Choroid plexus epithelial cell (primary cell): ENCODE results near the gene HEBP1.
"Not testable (repeated sequence)": the region's sequence is repeated elsewhere in the genome, so short reads cannot be mapped to it uniquely, and the experiment has no call there.

Source experiments
- DNase-seq: peaks from one replicate; pipeline ENCODE4 v3.0.0-alpha.2; 2010; ENCODE audit warnings: low read depth
- H3K4me3 ChIP-seq: 2 replicates; pipeline ENCODE4 v1.5.1; 2011; ENCODE audit warnings: low read depth, mild to moderate bottlenecking, control low read depth, low read length, moderate library complexity
- TF ChIP-seq, protein P1 (sequence below): conservative IDR thresholded peaks from 2 replicates; pipeline ENCODE4 v1.5.1; 2011; ENCODE audit warnings: low read depth, mild to moderate bottlenecking, control low read depth, inconsistent platforms, low read length, moderate library complexity

The HEBP1 gene

DNA sequence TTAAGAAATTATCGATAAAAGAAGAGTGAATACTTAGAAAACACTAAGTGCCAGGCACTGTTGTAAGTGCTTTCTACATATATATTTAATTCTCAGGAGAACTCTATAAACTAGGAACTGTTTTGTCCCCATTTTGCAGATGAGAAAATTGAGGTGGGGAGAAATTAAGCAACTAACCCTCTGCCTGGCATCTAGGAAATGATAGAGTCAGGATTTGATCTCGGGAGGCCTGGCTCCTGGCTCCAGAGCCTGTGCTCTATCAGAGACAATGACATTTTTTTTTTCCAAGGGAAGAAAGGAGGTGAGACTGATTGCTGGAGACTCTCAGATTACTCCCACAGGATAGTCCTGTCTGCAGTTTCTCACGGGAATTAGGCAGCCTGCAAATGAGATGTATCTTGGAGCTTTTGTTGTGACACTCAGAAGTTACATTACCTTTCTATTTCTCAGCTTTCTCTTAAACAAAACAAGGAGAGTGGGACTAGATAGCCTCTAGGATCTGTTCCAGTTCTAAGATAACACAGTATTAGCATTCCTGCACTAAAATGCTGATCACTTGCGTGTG lies 42.7 kb upstream of the HEBP1 start:
- DNase-seq: no peak

DNA sequence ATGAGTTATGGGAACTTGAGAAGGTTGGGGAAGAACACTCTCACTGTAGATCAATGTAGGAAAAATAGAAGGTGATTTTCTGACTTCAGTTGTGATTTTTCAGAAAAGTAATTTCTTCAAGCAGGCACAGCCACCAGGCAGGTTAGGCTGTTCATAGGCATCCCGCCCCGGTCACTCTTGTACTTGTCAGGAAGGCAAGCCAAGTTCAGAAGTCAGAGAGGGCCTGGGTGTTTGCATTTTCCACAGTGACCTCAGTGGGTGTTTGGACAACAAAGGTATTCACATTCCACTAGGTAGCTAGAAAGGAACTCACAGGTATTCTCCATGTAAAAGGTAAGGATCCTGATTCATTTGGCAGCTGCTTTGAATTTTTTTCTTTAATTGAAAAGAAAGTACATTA lies 41.2 kb upstream of the HEBP1 start:
- DNase-seq: no peak
- TF ChIP-seq, protein P1, sequence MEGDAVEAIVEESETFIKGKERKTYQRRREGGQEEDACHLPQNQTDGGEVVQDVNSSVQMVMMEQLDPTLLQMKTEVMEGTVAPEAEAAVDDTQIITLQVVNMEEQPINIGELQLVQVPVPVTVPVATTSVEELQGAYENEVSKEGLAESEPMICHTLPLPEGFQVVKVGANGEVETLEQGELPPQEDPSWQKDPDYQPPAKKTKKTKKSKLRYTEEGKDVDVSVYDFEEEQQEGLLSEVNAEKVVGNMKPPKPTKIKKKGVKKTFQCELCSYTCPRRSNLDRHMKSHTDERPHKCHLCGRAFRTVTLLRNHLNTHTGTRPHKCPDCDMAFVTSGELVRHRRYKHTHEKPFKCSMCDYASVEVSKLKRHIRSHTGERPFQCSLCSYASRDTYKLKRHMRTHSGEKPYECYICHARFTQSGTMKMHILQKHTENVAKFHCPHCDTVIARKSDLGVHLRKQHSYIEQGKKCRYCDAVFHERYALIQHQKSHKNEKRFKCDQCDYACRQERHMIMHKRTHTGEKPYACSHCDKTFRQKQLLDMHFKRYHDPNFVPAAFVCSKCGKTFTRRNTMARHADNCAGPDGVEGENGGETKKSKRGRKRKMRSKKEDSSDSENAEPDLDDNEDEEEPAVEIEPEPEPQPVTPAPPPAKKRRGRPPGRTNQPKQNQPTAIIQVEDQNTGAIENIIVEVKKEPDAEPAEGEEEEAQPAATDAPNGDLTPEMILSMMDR: no peak
- H3K4me3 ChIP-seq: no peak overlapping the region

More for the DNA sequence above, 42.7 kb upstream of the HEBP1 start:
- no peak overlapping the region for H3K4me3 ChIP-seq
- TF ChIP-seq, protein P1: no peak

DNA sequence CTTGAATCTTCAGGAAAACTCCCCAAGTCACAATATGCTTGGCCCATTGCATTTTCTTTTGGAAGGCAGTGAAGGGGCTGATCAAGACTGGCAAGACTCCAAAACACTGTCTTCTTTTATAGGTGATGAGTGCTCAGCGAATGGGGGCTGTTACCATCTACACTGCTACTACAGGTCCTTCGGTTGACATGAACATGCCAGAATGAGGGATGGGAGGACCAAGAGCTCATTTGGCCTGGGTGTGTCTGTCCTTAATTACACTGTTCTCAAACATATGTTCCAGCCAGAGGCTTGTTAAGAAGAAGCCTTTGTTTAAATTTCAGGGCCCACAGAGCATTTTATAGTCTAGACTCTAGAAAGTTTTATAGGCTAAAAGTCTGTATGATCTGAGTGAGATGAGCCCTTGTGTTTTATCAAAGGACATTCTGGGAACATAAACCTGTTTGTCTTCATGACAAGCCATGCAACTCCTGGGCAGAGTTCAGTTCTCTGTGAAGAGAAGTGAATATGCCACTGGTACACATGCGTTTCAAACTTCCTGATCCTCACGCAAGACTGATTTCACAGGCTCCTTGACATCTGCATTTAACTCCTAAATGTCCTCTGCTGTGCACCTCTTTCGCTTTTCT lies 39.4 kb upstream of the HEBP1 start:
- DNase-seq: no peak
- H3K4me3 ChIP-seq: no peak overlapping the region
- TF ChIP-seq, protein P1: no peak

DNA sequence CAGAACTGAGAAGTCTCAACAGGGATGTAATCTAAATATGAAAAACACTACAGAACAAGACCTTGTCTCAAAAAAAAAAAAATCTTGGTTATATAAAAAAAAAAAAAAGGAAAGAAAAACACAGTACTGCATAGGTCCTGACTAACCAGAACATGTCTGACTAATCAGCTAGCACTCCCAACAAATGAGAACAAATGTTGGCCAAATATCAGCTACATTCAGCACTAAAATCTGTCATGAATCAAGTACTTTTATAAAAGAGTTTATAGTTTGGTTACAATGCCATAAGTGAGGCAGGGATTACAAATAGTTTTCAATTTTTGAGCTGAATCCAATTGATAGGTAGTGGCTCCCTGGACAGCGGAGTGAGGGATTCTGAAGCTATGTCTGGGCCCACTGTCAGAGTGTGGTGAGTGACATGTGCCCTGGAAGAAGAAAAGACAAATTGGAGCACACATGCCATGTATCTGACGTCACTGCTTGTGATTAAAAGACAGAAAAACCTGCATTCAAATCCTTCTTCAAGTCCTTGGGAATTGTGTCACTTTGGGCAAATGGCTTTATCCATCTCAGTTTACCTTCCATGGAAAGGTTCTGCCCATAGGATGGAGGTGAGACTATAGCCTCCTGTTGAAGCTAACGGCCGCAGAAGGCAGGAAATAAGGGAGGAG lies 38.6 kb upstream of the HEBP1 start:
- H3K4me3 ChIP-seq: no peak overlapping the region
- DNase-seq: peak; percentile 63
- TF ChIP-seq, protein P1: no peak

DNA sequence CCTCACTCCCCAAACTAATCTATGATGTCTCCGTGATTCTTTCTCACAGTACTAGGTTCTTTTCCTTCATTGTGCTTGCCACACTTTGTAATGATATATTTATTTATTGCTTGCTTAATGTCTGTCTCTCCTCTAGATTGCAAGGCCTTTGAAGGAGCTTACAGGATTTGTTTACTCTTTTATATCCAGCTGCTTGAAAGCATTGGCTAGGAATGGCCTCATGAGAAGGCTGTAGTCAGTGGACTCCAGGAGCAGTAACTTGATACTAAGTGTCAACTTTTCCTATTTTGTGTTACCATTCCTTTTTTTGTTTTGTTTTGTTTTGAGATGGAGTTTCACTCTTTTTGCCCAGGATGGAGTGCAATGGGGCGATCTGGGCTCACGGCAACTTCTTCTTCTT lies 36.8 kb upstream of the HEBP1 start:
- no peak for DNase-seq
- TF ChIP-seq, protein P1: no peak
- no peak overlapping the region for H3K4me3 ChIP-seq

DNA sequence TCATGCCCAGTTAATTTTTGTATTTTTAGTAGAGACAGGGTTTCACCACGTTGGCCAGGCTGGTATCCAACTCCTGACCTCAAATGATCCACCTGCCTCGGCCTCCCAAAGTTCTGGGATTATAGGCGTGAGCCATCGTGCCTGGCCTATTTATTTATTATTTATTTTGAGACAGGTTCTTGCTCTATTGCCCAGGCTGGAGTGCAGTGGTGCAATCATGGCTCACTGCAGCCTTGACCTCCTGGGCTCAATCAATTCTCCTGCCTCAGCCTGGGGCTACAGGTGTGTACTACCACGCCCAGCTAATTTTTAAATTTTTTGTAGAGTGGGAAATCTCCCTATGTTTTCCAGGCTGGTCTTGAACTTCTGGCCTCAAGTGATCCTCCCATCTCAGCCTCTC lies 35.3 kb upstream of the HEBP1 start:
- H3K4me3 ChIP-seq, DNase-seq: not testable (repeated sequence)

DNA sequence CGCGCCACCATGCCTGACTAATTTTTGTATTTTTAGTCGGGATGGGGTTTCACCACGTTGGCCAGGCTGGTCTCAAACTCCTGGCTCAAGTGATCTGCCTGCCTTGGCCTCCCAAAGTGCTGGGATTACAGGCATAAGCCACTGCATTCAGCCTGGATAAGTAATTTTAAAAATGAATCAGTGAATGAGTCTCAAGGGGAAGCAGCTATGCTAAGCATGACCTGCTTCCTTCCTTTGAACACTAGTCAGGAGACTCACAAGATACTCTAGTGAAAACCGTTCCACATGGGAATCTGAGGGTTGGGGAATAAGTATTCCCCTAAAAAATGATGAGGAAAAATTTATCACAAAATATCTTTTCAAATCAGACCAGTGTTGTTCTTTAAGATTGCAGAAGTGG lies 33.4 kb upstream of the HEBP1 start:
- TF ChIP-seq, protein P1: no peak
- no peak overlapping the region for H3K4me3 ChIP-seq
- no peak for DNase-seq
